Measurements from ENCODE around the gene KLK3.

- no peak for TF ChIP-seq PHF8 (IDR thresholded peaks at IDR 0.05; ENCODE audit: borderline replicate concordance, low read depth)
- no peak for TF ChIP-seq CTCF (IDR thresholded peaks at IDR 0.05)
- no peak for TF ChIP-seq RCOR1 (IDR thresholded peaks at IDR 0.05; ENCODE audit: low read depth, low read length)
- no peak for TF ChIP-seq RFX5 (IDR thresholded peaks at IDR 0.05)
- no peak for TF ChIP-seq JUNB (IDR thresholded peaks at IDR 0.05)
- TF ChIP-seq, protein P1, sequence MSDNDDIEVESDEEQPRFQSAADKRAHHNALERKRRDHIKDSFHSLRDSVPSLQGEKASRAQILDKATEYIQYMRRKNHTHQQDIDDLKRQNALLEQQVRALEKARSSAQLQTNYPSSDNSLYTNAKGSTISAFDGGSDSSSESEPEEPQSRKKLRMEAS (IDR thresholded peaks at IDR 0.05) = no peak
Observed at GRCh38 chr19:50821622-50822021, 33.1 kb upstream of the KLK3 start.

Data from A549 (cell line).